Peyer's patch (tissue), 4 donors: Measurements from ENCODE around the gene ARMH4.

Source experiments
- POLR2A ChIP-seq, 2 donors: fragments of 450-650 bp; IDR thresholded peaks; one replicate each; pipeline ENCODE4 v1.5.1; 2017; ENCODE audit warnings: antibody characterized with exemption in 2 of 2, mild to moderate bottlenecking in 2 of 2, moderate library complexity in 2 of 2
- TF ChIP-seq, protein P1 (sequence below), 6 experiments: fragments of 450-650 bp in 4 of 6; fragments of 200-600 bp in 2 of 6; sonication (generic) in 1 of 6; IDR thresholded peaks; one replicate each; pipeline ENCODE4 v1.5.1; 2017 to 2019; ENCODE audit warnings: antibody characterized with exemption in 6 of 6, mild to moderate bottlenecking in 3 of 6, moderate library complexity in 1 of 6

DNA sequence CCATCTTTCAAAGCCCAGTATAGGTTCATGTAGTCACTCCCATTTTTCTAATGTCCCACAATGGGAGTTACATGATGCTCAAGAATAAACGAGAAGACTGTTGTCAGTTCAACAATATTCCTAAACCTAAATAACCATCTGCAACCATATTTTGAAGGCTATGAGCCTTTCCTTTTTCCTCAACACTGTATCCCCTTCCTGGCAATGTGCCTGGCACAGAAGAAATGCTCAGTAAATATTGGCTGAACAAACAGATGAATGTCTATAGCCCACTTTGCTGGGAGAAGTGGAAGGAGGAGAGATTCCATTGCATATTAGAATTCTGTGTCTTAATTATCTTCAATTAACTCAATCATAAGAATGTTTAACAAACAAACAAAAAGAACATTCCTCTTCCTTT, 6.1 kb downstream of the ARMH4 start:
- TF ChIP-seq, protein P1, sequence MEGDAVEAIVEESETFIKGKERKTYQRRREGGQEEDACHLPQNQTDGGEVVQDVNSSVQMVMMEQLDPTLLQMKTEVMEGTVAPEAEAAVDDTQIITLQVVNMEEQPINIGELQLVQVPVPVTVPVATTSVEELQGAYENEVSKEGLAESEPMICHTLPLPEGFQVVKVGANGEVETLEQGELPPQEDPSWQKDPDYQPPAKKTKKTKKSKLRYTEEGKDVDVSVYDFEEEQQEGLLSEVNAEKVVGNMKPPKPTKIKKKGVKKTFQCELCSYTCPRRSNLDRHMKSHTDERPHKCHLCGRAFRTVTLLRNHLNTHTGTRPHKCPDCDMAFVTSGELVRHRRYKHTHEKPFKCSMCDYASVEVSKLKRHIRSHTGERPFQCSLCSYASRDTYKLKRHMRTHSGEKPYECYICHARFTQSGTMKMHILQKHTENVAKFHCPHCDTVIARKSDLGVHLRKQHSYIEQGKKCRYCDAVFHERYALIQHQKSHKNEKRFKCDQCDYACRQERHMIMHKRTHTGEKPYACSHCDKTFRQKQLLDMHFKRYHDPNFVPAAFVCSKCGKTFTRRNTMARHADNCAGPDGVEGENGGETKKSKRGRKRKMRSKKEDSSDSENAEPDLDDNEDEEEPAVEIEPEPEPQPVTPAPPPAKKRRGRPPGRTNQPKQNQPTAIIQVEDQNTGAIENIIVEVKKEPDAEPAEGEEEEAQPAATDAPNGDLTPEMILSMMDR (IDR thresholded peaks at IDR 0.05) = no peak
- no peak for TF ChIP-seq POLR2A (IDR thresholded peaks at IDR 0.05)
